ENCODE results near the gene PLGRKT. TPM values are rescaled to one million over a fixed set of nuclear protein-coding genes. Genes with fewer than 3 reads are reported as not detected.
"Not testable (repeated sequence)": the region's sequence is repeated elsewhere in the genome, so short reads cannot be mapped to it uniquely, and the experiment has no call there.

The PLGRKT gene
- total and polyA plus RNA-seq, 2 experiments from 2014 or later, result 28.3 to 40.3 TPM

DNA sequence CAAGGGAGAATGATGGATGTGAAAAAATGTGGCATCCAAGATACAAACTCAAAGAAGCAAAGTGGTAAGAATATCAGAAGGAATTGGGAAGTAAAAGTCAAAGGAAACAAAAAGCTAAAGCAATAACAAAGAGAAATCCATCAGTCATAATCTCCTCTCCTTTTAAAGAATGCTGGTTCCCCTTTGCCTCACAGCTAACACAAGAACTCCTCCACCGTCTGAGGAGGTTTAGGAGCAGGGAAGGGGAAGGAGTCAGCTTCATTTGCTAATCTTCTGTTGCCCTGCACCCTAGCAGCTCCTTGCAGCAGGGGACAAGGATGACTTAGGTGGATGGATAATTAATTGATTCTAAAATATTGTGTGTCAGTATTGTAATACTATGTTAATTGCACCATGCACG, 29.0 kb upstream of the PLGRKT start:
- Histone ChIP-seq H3K4me2 (ENCODE audit: unreplicated experiment) (no peak overlapping the region), H3F3A (ENCODE audit: insufficient read depth) (no peaks in the 10 kb centered on the region), H2AFZ (no peak overlapping the region), H3K9me3 (ENCODE audit: low read depth) (no peaks in the 10 kb centered on the region), H3K9ac (no peak overlapping the region), H4K20me1 (ENCODE audit: insufficient read depth) (no peaks in the 10 kb centered on the region), H3K9me2 (ENCODE audit: insufficient read depth) (no peaks in the 10 kb centered on the region), H3K79me2 (ENCODE audit: insufficient read depth) (no peaks in the 10 kb centered on the region), H3K4me3 (no peak overlapping the region), H3K36me3 (ENCODE audit: low read depth) (peaks cover 7% of the 10 kb centered on the region; the same call in 1 of the 2 replicates), H3K27me3 (replicated peaks; ENCODE audit: insufficient read depth) (no peaks in the 10 kb centered on the region), H3K4me1 (ENCODE audit: insufficient read depth) (no peaks in the 10 kb centered on the region), H3K27ac (no peak overlapping the region)
- TF ChIP-seq EZH2phosphoT487 (IDR thresholded peaks at IDR 0.05; ENCODE audit: insufficient read depth, low read depth) (no peak), EZH2 (IDR thresholded peaks at IDR 0.05; ENCODE audit: insufficient read depth, poor library complexity, severe bottlenecking) (no peak)
- in situ Hi-C loops (cut with MboI), result no loop called here
- 69 to 83% methylated on average over 2 of the region's 2 CpGs for WGBS, 2 experiments (ENCODE audit: low coverage in 1 of 2, low lambda C conversion rate in 2 of 2, missing lambda C conversion rate in 2 of 2)
- DNase-seq, result no peak

DNA sequence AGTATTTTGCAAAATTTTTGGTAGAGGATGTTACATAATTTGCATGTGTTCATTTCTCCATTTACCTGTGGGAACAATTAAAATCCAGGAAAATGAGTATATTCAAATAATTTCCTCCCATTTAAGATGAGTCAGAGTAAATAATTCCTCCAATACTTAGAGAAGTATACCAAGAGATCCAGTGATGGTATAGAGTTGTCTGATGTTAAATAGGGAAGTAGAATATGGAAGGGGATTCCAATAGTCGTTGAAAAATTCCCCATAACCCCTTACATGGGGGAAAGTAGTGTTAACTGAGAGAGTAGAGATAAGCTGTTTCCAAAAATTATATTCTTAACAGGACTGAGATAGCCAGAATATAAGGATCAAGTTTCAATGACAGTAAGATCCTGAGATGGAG, 28.3 kb upstream of the PLGRKT start:
- H3K9ac ChIP-seq, result no peak overlapping the region
- H3K4me3 ChIP-seq, result no peak overlapping the region
- H3K27ac ChIP-seq, result no peak overlapping the region
- no peak for DNase-seq
- no peaks in the 10 kb centered on the region for H3K9me2 ChIP-seq (ENCODE audit: insufficient read depth)
- no peaks in the 10 kb centered on the region for H4K20me1 ChIP-seq (ENCODE audit: insufficient read depth)
- no peak overlapping the region for H3K4me2 ChIP-seq (ENCODE audit: unreplicated experiment)
- TF ChIP-seq EZH2 (IDR thresholded peaks at IDR 0.05; ENCODE audit: insufficient read depth, poor library complexity, severe bottlenecking) (no peak), EZH2phosphoT487 (IDR thresholded peaks at IDR 0.05; ENCODE audit: insufficient read depth, low read depth) (no peak)
- WGBS, 2 experiments (ENCODE audit: low coverage in 1 of 2, low lambda C conversion rate in 2 of 2, missing lambda C conversion rate in 2 of 2), result 90 to 95% methylated on average over 1 of the region's 1 CpG
- no peaks in the 10 kb centered on the region for H3K27me3 ChIP-seq (replicated peaks; ENCODE audit: insufficient read depth)
- no peaks in the 10 kb centered on the region for H3K4me1 ChIP-seq (ENCODE audit: insufficient read depth)
- H2AFZ ChIP-seq, result no peak overlapping the region
- in situ Hi-C loops (cut with MboI), result no loop called here
- H3K79me2 ChIP-seq (ENCODE audit: insufficient read depth), result no peaks in the 10 kb centered on the region
- H3K36me3 ChIP-seq (ENCODE audit: low read depth), result peaks cover 7% of the 10 kb centered on the region; the same call in 1 of the 2 replicates
- no peaks in the 10 kb centered on the region for H3F3A ChIP-seq (ENCODE audit: insufficient read depth)
- no peaks in the 10 kb centered on the region for H3K9me3 ChIP-seq (ENCODE audit: low read depth)

DNA sequence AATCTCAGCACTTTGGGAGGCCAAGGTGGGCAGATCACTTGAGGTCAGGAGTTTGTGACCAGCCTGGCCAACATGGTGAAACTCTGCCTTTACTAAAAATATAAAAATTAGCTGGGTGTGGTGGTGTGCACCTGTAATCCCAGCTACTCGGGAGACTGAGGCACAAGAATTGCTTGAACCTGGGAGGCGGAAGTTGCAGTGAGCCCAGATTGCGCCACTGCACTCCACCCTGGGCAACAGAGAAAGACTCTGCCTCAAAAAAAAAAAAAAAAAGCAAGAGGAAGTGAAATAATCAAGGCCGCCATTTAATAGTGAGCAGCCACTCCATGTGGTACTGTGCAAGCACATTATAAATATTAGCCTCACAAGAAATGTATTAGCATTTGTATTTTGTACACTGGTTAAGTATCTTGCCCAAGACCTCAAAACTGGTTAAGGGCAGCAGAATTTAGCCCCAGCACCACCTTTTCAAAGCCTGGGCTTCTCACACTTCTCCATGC, 27.2 kb upstream of the PLGRKT start:
- H3K27me3 ChIP-seq (replicated peaks; ENCODE audit: insufficient read depth); H3K4me2 ChIP-seq (ENCODE audit: unreplicated experiment); H2AFZ ChIP-seq; H3K4me3 ChIP-seq; H3K4me1 ChIP-seq (ENCODE audit: insufficient read depth); H4K20me1 ChIP-seq (ENCODE audit: insufficient read depth); H3K27ac ChIP-seq; in situ Hi-C loops (cut with MboI); H3K79me2 ChIP-seq (ENCODE audit: insufficient read depth); H3K9me3 ChIP-seq (ENCODE audit: low read depth); H3F3A ChIP-seq (ENCODE audit: insufficient read depth); H3K9me2 ChIP-seq (ENCODE audit: insufficient read depth); H3K9ac ChIP-seq; DNase-seq; H3K36me3 ChIP-seq (ENCODE audit: low read depth): not testable (repeated sequence)
- WGBS, 2 experiments (ENCODE audit: low coverage in 1 of 2, low lambda C conversion rate in 2 of 2, missing lambda C conversion rate in 2 of 2), result 0 to 75% methylated on average over 1 to 4 of the region's 4 CpGs

DNA sequence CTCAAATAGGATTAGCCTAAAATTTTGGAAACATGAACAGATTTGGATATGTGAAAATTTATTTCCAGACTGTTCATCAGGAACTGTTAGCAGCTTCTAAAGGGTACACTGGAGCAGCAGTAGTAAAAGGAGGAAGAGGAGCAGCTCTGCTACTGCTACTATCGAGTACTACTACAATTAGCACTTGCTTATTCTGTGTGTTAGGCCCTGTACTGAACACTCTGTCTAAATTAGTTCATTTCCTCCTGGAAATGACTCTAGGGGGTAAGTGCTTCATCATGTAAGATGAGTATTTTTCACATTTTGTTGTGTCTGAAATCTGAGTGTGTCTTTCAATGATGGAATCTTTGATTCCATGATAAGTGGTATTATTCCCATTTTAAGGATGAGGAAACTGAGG, 22.4 kb upstream of the PLGRKT start:
- 0 out of 2 replicates have a peak, but pooled peaks cover 5% of the 10 kb centered on the region for H3F3A ChIP-seq (ENCODE audit: insufficient read depth)
- H4K20me1 ChIP-seq (ENCODE audit: insufficient read depth), result no peaks in the 10 kb centered on the region
- H3K9ac ChIP-seq, result no peak overlapping the region
- no peaks in the 10 kb centered on the region for H3K9me2 ChIP-seq (ENCODE audit: insufficient read depth)
- no peak for DNase-seq
- TF ChIP-seq EZH2phosphoT487 (IDR thresholded peaks at IDR 0.05; ENCODE audit: insufficient read depth, low read depth) (no peak), EZH2 (IDR thresholded peaks at IDR 0.05; ENCODE audit: insufficient read depth, poor library complexity, severe bottlenecking) (no peak)
- H3K27ac ChIP-seq, result no peak overlapping the region
- no peaks in the 10 kb centered on the region for H3K27me3 ChIP-seq (replicated peaks; ENCODE audit: insufficient read depth)
- WGBS, 2 experiments (ENCODE audit: low coverage in 1 of 2, low lambda C conversion rate in 2 of 2, missing lambda C conversion rate in 2 of 2), result 100% methylated on average over 1 of the region's 1 CpG
- no peak overlapping the region for H3K4me2 ChIP-seq (ENCODE audit: unreplicated experiment)
- peaks cover 15% of the 10 kb centered on the region for H3K4me1 ChIP-seq (ENCODE audit: insufficient read depth)
- in situ Hi-C loops (cut with MboI), result no loop called here
- H2AFZ ChIP-seq, result no peak overlapping the region
- H3K36me3 ChIP-seq (ENCODE audit: low read depth), result peaks cover 18% of the 10 kb centered on the region; the same call in 1 of the 2 replicates
- H3K4me3 ChIP-seq, result no peak overlapping the region
- H3K79me2 ChIP-seq (ENCODE audit: insufficient read depth), result peaks cover 29% of the 10 kb centered on the region
- H3K9me3 ChIP-seq (ENCODE audit: low read depth), result no peaks in the 10 kb centered on the region

DNA sequence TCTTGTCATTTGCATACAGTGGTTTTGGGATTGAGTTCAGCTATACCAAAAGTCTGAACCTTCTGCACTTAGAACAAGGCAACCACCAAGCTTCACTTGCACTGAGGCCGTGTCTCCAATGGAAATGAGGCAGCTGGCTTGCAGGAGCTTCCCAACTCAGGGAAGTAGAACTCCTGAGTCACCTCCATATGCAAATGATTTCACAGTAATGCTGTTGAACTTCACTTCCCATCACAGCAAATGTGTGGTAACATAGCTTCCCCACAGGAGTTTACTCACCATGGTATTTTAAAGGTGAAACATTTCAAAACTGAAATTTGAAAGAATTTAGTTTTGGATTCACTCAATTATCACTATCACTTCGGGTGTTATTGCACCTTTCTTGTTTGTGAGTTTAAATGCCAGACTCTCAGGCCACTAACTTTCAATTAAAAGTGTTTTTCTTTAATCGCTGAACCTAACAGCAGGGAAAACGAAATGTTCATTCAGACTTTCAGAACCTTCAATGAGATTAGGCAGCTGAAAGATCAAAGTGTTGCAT, 21.6 kb upstream of the PLGRKT start:
- no peak overlapping the region for H2AFZ ChIP-seq
- 86 to 89% methylated on average over 4 of the region's 4 CpGs for WGBS, 2 experiments (ENCODE audit: low coverage in 1 of 2, low lambda C conversion rate in 2 of 2, missing lambda C conversion rate in 2 of 2)
- H3F3A ChIP-seq (ENCODE audit: insufficient read depth), result peaks cover 12% of the 10 kb centered on the region
- in situ Hi-C loops (cut with MboI), result no loop called here
- peaks cover 18% of the 10 kb centered on the region; the same call in 1 of the 2 replicates for H3K36me3 ChIP-seq (ENCODE audit: low read depth)
- no peaks in the 10 kb centered on the region for H3K27me3 ChIP-seq (replicated peaks; ENCODE audit: insufficient read depth)
- H3K4me1 ChIP-seq (ENCODE audit: insufficient read depth), result peaks cover 22% of the 10 kb centered on the region
- no peaks in the 10 kb centered on the region for H4K20me1 ChIP-seq (ENCODE audit: insufficient read depth)
- H3K4me3 ChIP-seq, result no peak overlapping the region
- H3K9me2 ChIP-seq (ENCODE audit: insufficient read depth), result no peaks in the 10 kb centered on the region
- H3K4me2 ChIP-seq (ENCODE audit: unreplicated experiment), result no peak overlapping the region
- H3K79me2 ChIP-seq (ENCODE audit: insufficient read depth), result peaks cover 37% of the 10 kb centered on the region
- H3K27ac ChIP-seq, result no peak overlapping the region
- peak; percentile 71 for DNase-seq
- H3K9me3 ChIP-seq (ENCODE audit: low read depth), result no peaks in the 10 kb centered on the region
- TF ChIP-seq EZH2phosphoT487 (IDR thresholded peaks at IDR 0.05; ENCODE audit: insufficient read depth, low read depth) (no peak), EZH2 (IDR thresholded peaks at IDR 0.05; ENCODE audit: insufficient read depth, poor library complexity, severe bottlenecking) (no peak)
- H3K9ac ChIP-seq, result no peak overlapping the region

Data from GM23248 (cell line).